SK-N-SH treated with all-trans-retinoic acid at 6 μM for 48 hours (cell line): Measurements from ENCODE around the gene ATP1B1.

Source experiments
- GLIS3 ChIP-seq: fragments of 250-450 bp; sonication (Bioruptor Pico); IDR thresholded peaks from 2 replicates; pipeline ENCODE4 v1.5.0; 2020; ENCODE audit warnings: mild to moderate bottlenecking, moderate library complexity
- OSR1 ChIP-seq: fragments of 250-450 bp; sonication (Bioruptor Pico); IDR thresholded peaks from 2 replicates; pipeline ENCODE4 v1.8.0; 2022; ENCODE audit warnings: moderate library complexity, mild to moderate bottlenecking, inconsistent platforms
- PPARA ChIP-seq: fragments of 250-450 bp; sonication (Bioruptor Pico); IDR thresholded peaks from 2 replicates; pipeline ENCODE4 v1.5.0; 2020; ENCODE audit warnings: mild to moderate bottlenecking, borderline replicate concordance

DNA sequence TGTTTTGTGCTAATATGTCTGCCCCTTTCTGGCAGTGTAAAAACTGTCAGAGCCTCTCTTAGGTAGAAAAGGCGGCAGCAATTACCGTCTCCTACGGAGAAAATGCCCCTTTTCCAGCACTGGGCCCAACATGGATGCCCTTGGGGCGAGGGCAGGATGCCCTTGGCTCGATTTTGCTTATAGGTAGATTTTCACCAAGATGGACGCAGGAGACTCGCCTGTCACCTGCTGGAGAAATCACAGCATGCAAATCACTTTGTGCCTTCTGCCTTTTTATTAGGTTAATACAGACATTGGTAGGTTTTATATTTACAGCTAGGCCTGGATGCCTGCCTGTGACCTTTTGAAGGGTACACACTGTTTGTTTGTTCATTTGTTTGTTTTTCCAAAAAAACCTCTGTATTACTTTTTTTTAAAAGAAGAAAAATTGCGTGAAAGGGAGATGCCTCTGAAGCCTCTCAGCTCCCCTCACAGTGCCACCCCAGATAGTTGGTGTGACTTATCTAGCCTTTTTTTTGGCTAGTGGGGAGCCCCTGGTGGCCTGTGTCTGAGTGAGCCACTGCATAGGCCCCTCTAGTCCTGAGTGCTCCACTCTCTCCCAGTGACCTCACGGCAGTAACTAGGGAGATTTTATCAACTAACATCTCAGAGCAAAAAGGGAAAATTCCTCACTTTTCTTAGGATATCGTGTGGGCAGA, 2.5 kb downstream of the ATP1B1 start:
- TF ChIP-seq GLIS3 (CRISPR knock-in tag) (no peak), PPARA (CRISPR knock-in tag) (no peak), OSR1 (CRISPR knock-in tag) (no peak)
